Epithelial cell of proximal tubule (primary cell): ENCODE data around the gene NTSR2. TPM values are rescaled to one million over a fixed set of nuclear protein-coding genes. Genes with fewer than 3 reads are reported as not detected.

Experiments
- DNase-seq: peaks from one replicate; pipeline ENCODE4 v3.0.0-alpha.2; 2011; ENCODE audit warnings: low read depth
- H3K4me3 ChIP-seq: 2 replicates; pipeline ENCODE4 v1.5.1; 2011; ENCODE audit warnings: low read depth, mild to moderate bottlenecking, low read length
- CTCF ChIP-seq: conservative IDR thresholded peaks from 2 replicates; pipeline ENCODE4 v1.5.1; 2012; ENCODE audit warnings: low read depth, mild to moderate bottlenecking, low read length
- total RNA-seq: library from RNA; depleted of rRNA; stranded (reverse); fragments of >200 nt; gene quantifications from 2 replicates; pipeline ENCODE4 v1.2.3, GENCODE V29; 2015

NTSR2 gene
- total RNA-seq, 1 donor from 2014 or later, result not detected

- no peak for DNase-seq
- TF ChIP-seq CTCF, result no peak
- no peak overlapping the region for H3K4me3 ChIP-seq
Measured at GRCh38 chr2:11657195-11657594, 12.8 kb downstream of the NTSR2 start.

DNA sequence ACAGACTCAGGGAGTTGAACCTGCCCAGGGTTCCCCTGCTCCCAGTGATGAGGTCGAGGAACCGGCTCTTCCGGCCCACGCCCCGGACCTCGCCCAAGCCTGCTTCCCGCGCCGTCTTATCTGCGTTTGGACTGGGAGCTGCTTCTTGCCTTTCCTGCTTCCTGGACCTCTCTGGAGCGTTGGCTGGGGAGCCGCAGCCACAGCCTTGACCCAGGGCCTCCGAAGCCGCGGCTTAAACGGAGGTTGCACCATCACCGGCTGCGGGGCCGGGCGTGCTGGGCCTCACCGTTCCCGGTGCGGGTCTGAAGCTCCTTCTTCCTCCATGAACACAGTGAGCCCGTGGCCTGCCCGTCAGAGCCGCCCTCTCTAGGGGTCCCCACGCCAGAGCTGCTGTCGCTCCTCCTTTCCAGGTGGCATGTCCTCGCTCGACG lies 13.3 kb downstream of the NTSR2 start:
- DNase-seq, result no peak
- H3K4me3 ChIP-seq, result no peak overlapping the region
- TF ChIP-seq CTCF, result no peak

- no peak for TF ChIP-seq CTCF
- DNase-seq, result no peak
- H3K4me3 ChIP-seq, result no peak overlapping the region
Measured at GRCh38 chr2:11656252-11656651, 13.7 kb downstream of the NTSR2 start.

DNA sequence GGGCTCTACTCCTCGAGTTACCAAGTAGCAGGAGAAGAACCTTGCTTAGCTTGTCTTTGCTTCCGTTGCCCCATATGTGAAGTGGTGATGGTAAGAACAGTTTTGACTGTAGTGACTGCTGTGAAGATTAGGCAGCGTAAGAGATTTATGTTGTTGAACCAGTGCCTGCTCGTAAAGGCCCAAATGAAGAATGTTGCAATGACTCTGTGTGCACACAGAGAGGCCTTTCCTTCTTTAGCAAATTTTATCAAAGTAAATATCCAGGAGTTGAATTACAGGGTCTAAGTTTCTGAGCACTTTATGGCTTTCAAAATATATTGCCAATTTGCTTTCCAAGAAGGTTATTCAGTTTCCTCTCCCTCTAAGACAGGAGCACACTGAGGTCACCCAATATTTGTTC lies 14.5 kb downstream of the NTSR2 start:
- H3K4me3 ChIP-seq, result no peak overlapping the region
- no peak for DNase-seq
- no peak for TF ChIP-seq CTCF

- H3K4me3 ChIP-seq, result no peak overlapping the region
- no peak for TF ChIP-seq CTCF
- no peak for DNase-seq
Measured at GRCh38 chr2:11652553-11652952, 17.4 kb downstream of the NTSR2 start.

DNA sequence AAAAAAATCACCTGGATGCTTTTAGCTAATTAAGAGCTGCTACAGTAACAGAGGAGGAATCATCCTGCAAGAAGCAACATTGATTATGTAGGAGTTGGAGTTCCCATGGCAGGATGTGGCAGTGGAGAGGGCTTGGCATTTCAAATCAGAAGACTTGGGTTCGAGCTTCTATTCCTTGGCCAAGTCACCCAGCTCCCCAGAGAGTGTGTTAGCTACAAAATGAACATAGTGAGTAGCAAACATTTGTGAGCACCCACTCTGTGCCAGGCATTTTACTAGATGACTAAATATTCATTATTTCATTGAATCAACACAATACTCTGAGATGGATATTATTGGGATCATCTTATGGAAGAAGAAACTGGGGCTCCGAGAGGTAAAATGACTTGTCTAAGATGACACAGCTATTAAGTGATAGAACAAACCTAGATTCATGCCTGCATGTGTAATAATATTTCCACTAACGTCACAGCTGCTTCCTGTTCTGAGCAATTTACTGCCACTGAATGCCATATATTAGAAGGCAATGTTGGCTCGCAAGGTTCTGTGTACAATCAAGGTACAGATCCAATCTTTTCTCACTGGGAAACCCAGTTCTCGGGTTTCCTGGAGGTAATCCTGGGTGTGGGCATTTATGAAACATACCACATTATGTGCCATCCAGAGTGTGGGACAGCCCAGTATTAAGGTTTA lies 18.0 kb downstream of the NTSR2 start:
- H3K4me3 ChIP-seq, result no peak overlapping the region
- no peak for TF ChIP-seq CTCF
- DNase-seq, result no peak

DNA sequence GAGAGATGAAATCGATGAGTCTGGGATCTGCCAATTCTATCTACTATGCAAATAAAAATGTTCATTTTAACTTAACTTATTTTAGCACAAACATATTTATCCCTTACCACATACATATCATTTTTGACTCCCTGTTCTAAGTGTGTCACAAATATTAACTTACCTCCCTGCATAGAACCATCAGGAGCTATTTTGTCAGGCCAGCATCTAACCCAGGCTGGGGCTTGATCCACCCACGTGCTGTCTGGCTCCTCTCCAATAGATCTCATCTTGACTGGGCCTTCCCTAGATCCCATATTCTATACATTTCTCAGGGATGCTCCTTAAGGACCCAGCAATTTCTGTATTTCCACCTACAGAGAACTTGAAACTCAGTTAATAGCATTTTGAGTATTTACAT lies 20.9 kb downstream of the NTSR2 start:
- DNase-seq, result no peak
- TF ChIP-seq CTCF, result no peak

More for the DNA sequence above, 20.9 kb downstream of the NTSR2 start:
- H3K4me3 ChIP-seq, result no peak overlapping the region
